NT2/D1 (cell line): ENCODE measurements around the gene PIP5K1A.

Experiments
- YY1 ChIP-seq: IDR thresholded peaks from 2 replicates; pipeline ENCODE4 v1.6.1; 2011; ENCODE audit not compliant: insufficient read length, insufficient read depth
- ZNF274 ChIP-seq: IDR thresholded peaks from 2 replicates; pipeline ENCODE4 v1.6.1; 2011; ENCODE audit warnings: mild to moderate bottlenecking, low read depth, low read length

GRCh38 chr1:151187205-151187604 is 11.1 kb upstream of the PIP5K1A start:
- TF ChIP-seq YY1 (no peak), ZNF274 (no peak)
